ENCODE results near the gene NT5DC3.

The NT5DC3 gene

GRCh38 chr12:103833095-103833775 lies 7.8 kb downstream of the NT5DC3 start:
- no peak for DNase-seq (ENCODE audit: low spot score)

- DNase-seq (ENCODE audit: low spot score) = no peak
Observed at GRCh38 chr12:103832048-103832997, 8.7 kb downstream of the NT5DC3 start.

- DNase-seq (ENCODE audit: low spot score) = no peak
Observed at GRCh38 chr12:103830730-103831320, 10.2 kb downstream of the NT5DC3 start.

- no peak for DNase-seq (ENCODE audit: low spot score)
Observed at GRCh38 chr12:103830025-103830725, 10.9 kb downstream of the NT5DC3 start.

GRCh38 chr12:103829092-103829491 lies 11.9 kb downstream of the NT5DC3 start:
- no peak for DNase-seq (ENCODE audit: low spot score)

GRCh38 chr12:103827911-103828391 lies 13.1 kb downstream of the NT5DC3 start:
- no peak for DNase-seq (ENCODE audit: low spot score)

GRCh38 chr12:103824845-103825244 lies 16.2 kb downstream of the NT5DC3 start:
- DNase-seq (ENCODE audit: low spot score) = no peak

- no peak for DNase-seq (ENCODE audit: low spot score)
Observed at GRCh38 chr12:103824290-103824689, 16.7 kb downstream of the NT5DC3 start.

GRCh38 chr12:103823871-103824270 lies 17.2 kb downstream of the NT5DC3 start:
- no peak for DNase-seq (ENCODE audit: low spot score)

- no peak for DNase-seq (ENCODE audit: low spot score)
Observed at GRCh38 chr12:103821773-103822172, 19.3 kb downstream of the NT5DC3 start.

GRCh38 chr12:103820881-103821489 lies 20.0 kb downstream of the NT5DC3 start:
- DNase-seq (ENCODE audit: low spot score) = no peak

- no peak for DNase-seq (ENCODE audit: low spot score)
Observed at GRCh38 chr12:103820361-103820760, 20.7 kb downstream of the NT5DC3 start.

GRCh38 chr12:103819892-103820291 lies 21.1 kb downstream of the NT5DC3 start:
- no peak for DNase-seq (ENCODE audit: low spot score)

- DNase-seq (ENCODE audit: low spot score) = no peak
Observed at GRCh38 chr12:103819312-103819711, 21.7 kb downstream of the NT5DC3 start.

- no peak for DNase-seq (ENCODE audit: low spot score)
Observed at GRCh38 chr12:103817791-103818190, 23.2 kb downstream of the NT5DC3 start.

- DNase-seq (ENCODE audit: low spot score) = no peak
Observed at GRCh38 chr12:103816663-103817062, 24.4 kb downstream of the NT5DC3 start.

- DNase-seq (ENCODE audit: low spot score) = no peak
Observed at GRCh38 chr12:103814436-103814835, 26.6 kb downstream of the NT5DC3 start.

- DNase-seq (ENCODE audit: low spot score) = no peak
Observed at GRCh38 chr12:103813949-103814348, 27.1 kb downstream of the NT5DC3 start.

- DNase-seq (ENCODE audit: low spot score) = no peak
Observed at GRCh38 chr12:103813426-103813825, 27.6 kb downstream of the NT5DC3 start.

- DNase-seq (ENCODE audit: low spot score) = no peak
Observed at GRCh38 chr12:103812789-103813188, 28.2 kb downstream of the NT5DC3 start.

GRCh38 chr12:103811791-103812190 lies 29.2 kb downstream of the NT5DC3 start:
- DNase-seq (ENCODE audit: low spot score) = no peak

GRCh38 chr12:103810111-103810510 lies 30.9 kb downstream of the NT5DC3 start:
- no peak for DNase-seq (ENCODE audit: low spot score)
